HepG2 (cell line): ENCODE measurements around the gene MYO5A.

Experiments
- BCL3 ChIP-seq: sonication (generic); formaldehyde crosslinking; IDR thresholded peaks from 2 replicates; pipeline ENCODE4 v1.5.1; 2020; ENCODE audit warnings: mild to moderate bottlenecking, missing genetic modification reagents, moderate library complexity
- HOMEZ ChIP-seq: IDR thresholded peaks from 2 replicates; pipeline ENCODE4 v1.6.1; 2016; ENCODE audit warnings: low read depth
- JUND ChIP-seq: sonication (generic); formaldehyde crosslinking; IDR thresholded peaks from 2 replicates; pipeline ENCODE4 v1.8.0; 2022; ENCODE audit warnings: mild to moderate bottlenecking, missing genetic modification reagents
- KDM1A ChIP-seq: IDR thresholded peaks from 2 replicates; pipeline ENCODE4 v1.6.1; 2016; ENCODE audit warnings: missing compliant biosample characterization
- MYPOP ChIP-seq: sonication (generic); formaldehyde crosslinking; IDR thresholded peaks from 2 replicates; pipeline ENCODE4 v1.8.1; 2023; ENCODE audit warnings: mild to moderate bottlenecking, moderate library complexity, missing genetic modification reagents
- POLR2A ChIP-seq, 2 experiments: IDR thresholded peaks; 2 replicates each; pipeline ENCODE4 v1.6.1; 2011; ENCODE audit warnings: low read depth in 2 of 2, low read length in 2 of 2, mild to moderate bottlenecking in 1 of 2, moderate library complexity in 1 of 2; ENCODE audit not compliant: insufficient read depth in 1 of 2
- RAD21 ChIP-seq: fragments of 450-650 bp; formaldehyde crosslinking; IDR thresholded peaks from 2 replicates; pipeline ENCODE4 v1.5.0; 2020; ENCODE audit warnings: mild to moderate bottlenecking
- ZBTB34 ChIP-seq: sonication (generic); formaldehyde crosslinking; IDR thresholded peaks from 2 replicates; pipeline ENCODE4 v1.8.0; 2022; ENCODE audit warnings: mild to moderate bottlenecking, missing genetic modification reagents
- ZMYM3 ChIP-seq: sonication (generic); formaldehyde crosslinking; IDR thresholded peaks from 2 replicates; pipeline ENCODE4 v1.5.1; 2020; ENCODE audit warnings: mild to moderate bottlenecking, missing genetic modification reagents
- ZNF510 ChIP-seq: sonication (generic); formaldehyde crosslinking; IDR thresholded peaks from 2 replicates; pipeline ENCODE4 v1.4.0; 2020; ENCODE audit warnings: low read depth, mild to moderate bottlenecking, missing genetic modification reagents
- ZNF569 ChIP-seq: sonication (generic); formaldehyde crosslinking; IDR thresholded peaks from 2 replicates; pipeline ENCODE4 v1.5.0; 2020; ENCODE audit warnings: mild to moderate bottlenecking, missing genetic modification reagents, moderate library complexity, borderline replicate concordance
- TF ChIP-seq, protein P1 (sequence below): sonication (generic); formaldehyde crosslinking; IDR thresholded peaks from 2 replicates; pipeline ENCODE4 v1.5.0; 2020; ENCODE audit warnings: mild to moderate bottlenecking, missing genetic modification reagents, moderate library complexity
- TF ChIP-seq, protein P2 (sequence below): sonication (generic); formaldehyde crosslinking; conservative IDR thresholded peaks from 2 replicates; pipeline ENCODE4 v1.4.0; 2020; ENCODE audit warnings: missing genetic modification reagents

GRCh38 chr15:52295421-52296001, 233.2 kb downstream of the MYO5A start, which contains the start of gene MYO5C:
- TF ChIP-seq ZNF510 (no peak), ZNF569 (no peak), MYPOP (CRISPR knock-in tag) (0 out of 2 replicates have a peak, but pooled peaks have one; percentile 2), ZBTB34 (CRISPR knock-in tag) (0 out of 2 replicates have a peak, but pooled peaks have one; percentile 50), RAD21 (peak; percentile 49; the same call in 1 of the 2 replicates), POLR2A (IDR thresholded peaks at IDR 0.05; ENCODE audit: insufficient read depth in 1 of 2, low read depth in 2 of 2, low read length in 2 of 2) (peak; percentile 70 to 71), ZMYM3 (CRISPR knock-in tag) (no peak), BCL3 (CRISPR knock-in tag) (no peak), JUND (CRISPR knock-in tag) (no peak), HOMEZ (CRISPR knock-in tag) (peak; percentile 32; the same call in 1 of the 2 replicates), KDM1A (CRISPR knock-in tag) (no peak)
- TF ChIP-seq, protein P1, sequence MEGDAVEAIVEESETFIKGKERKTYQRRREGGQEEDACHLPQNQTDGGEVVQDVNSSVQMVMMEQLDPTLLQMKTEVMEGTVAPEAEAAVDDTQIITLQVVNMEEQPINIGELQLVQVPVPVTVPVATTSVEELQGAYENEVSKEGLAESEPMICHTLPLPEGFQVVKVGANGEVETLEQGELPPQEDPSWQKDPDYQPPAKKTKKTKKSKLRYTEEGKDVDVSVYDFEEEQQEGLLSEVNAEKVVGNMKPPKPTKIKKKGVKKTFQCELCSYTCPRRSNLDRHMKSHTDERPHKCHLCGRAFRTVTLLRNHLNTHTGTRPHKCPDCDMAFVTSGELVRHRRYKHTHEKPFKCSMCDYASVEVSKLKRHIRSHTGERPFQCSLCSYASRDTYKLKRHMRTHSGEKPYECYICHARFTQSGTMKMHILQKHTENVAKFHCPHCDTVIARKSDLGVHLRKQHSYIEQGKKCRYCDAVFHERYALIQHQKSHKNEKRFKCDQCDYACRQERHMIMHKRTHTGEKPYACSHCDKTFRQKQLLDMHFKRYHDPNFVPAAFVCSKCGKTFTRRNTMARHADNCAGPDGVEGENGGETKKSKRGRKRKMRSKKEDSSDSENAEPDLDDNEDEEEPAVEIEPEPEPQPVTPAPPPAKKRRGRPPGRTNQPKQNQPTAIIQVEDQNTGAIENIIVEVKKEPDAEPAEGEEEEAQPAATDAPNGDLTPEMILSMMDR = no peak
- TF ChIP-seq, protein P2, sequence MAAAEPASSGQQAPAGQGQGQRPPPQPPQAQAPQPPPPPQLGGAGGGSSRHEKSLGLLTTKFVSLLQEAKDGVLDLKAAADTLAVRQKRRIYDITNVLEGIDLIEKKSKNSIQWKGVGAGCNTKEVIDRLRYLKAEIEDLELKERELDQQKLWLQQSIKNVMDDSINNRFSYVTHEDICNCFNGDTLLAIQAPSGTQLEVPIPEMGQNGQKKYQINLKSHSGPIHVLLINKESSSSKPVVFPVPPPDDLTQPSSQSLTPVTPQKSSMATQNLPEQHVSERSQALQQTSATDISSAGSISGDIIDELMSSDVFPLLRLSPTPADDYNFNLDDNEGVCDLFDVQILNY (CRISPR knock-in tag) = peak; percentile 84; the same call in 1 of the 2 replicates
